Panc1 (cell line): Measurements from ENCODE around the gene PLCH1. TPM values are rescaled to one million over a fixed set of nuclear protein-coding genes. Genes with fewer than 3 reads are reported as not detected.

Experiments
- ATAC-seq: fragments of 200-7000 bp; cut with Tn5 transposase; 2 replicates; pipeline ENCODE4 v1.9.1; 2020; ENCODE audit warnings: mild to moderate bottlenecking, moderate library complexity
- BruUV-seq: library from RNA; stranded (reverse); fragments of 400-500 nt; replicated peaks from 2 replicates; lab custom pipeline; 2021; lab: Mats Ljungman, UMichigan
- CTCF ChIA-PET: fragments of 300-600 bp; sonication (Branson Sonifier 250); formaldehyde crosslinking; loops from one replicate; lab custom pipeline; 2022; ENCODE audit warnings: antibody characterized with exemption; lab: Charles Lee
- POLR2A ChIA-PET: fragments of 300-600 bp; sonication (Branson Sonifier 250); formaldehyde crosslinking; loops from one replicate; lab custom pipeline; 2022; ENCODE audit warnings: antibody characterized with exemption; lab: Charles Lee
- DNase-seq: peaks from one replicate; pipeline ENCODE4 v3.0.0-alpha.2; 2010; ENCODE audit warnings: low read depth, low spot score
- H3K27ac ChIP-seq: 2 replicates; pipeline ENCODE4 v1.5.1; 2011; ENCODE audit warnings: mild to moderate bottlenecking, low read length, inconsistent platforms
- H3K27me3 ChIP-seq: fragments of 200-500 bp; sonication (Bioruptor generic); 2 replicates; pipeline ENCODE4 v1.6.0; 2014; ENCODE audit warnings: low read length, inconsistent platforms; ENCODE audit not compliant: control insufficient read depth, insufficient read depth
- H3K36me3 ChIP-seq: fragments of 200-500 bp; sonication (Bioruptor generic); 2 replicates; pipeline ENCODE4 v1.5.1; 2014; ENCODE audit warnings: inconsistent platforms, mild to moderate bottlenecking, low read length, moderate library complexity; ENCODE audit not compliant: control insufficient read depth, insufficient read depth
- H3K4me1 ChIP-seq: 2 replicates; pipeline ENCODE4 v1.5.1; 2011; ENCODE audit warnings: inconsistent platforms, mild to moderate bottlenecking, low read length, moderate library complexity; ENCODE audit not compliant: control insufficient read depth, insufficient read depth
- H3K4me3 ChIP-seq, 2 experiments: 2 replicates each; pipeline ENCODE4 v1.5.1; 2011 to 2012; ENCODE audit warnings: low read depth in 2 of 2, low read length in 2 of 2, mild to moderate bottlenecking in 2 of 2, inconsistent platforms in 1 of 2, moderate library complexity in 1 of 2
- H3K9me3 ChIP-seq: fragments of 200-500 bp; sonication (Bioruptor generic); 2 replicates; pipeline ENCODE4 v1.5.1; 2014; ENCODE audit warnings: low read depth, mild to moderate bottlenecking, inconsistent platforms, low read length, moderate library complexity; ENCODE audit not compliant: control insufficient read depth, insufficient read depth
- CTCF ChIP-seq: fragments of 450-650 bp; IDR thresholded peaks from 2 replicates; pipeline ENCODE4 v1.5.1; 2017; ENCODE audit warnings: mild to moderate bottlenecking
- REST ChIP-seq, 2 experiments: IDR thresholded peaks; 2 replicates each; pipeline ENCODE4 v1.6.1; 2011 to 2012; ENCODE audit warnings: low read depth in 2 of 2, control low read depth in 1 of 2, low read length in 1 of 2, mild to moderate bottlenecking in 1 of 2, moderate library complexity in 1 of 2; ENCODE audit not compliant: insufficient read depth in 1 of 2
- SIN3A ChIP-seq: IDR thresholded peaks from 2 replicates; pipeline ENCODE4 v1.6.1; 2012; ENCODE audit warnings: low read depth, mild to moderate bottlenecking, low read length, moderate library complexity, borderline replicate concordance; ENCODE audit not compliant: insufficient read depth
- TCF7L2 ChIP-seq: IDR thresholded peaks from 2 replicates; pipeline ENCODE4 v1.6.1; 2011; ENCODE audit warnings: mild to moderate bottlenecking, low read depth, low read length, inconsistent platforms
- in situ Hi-C: cut with HindIII; loops from 2 replicates; pipeline ENCODE4 v1.10.0; 2016; ENCODE audit warnings: low sequenced_read_pairs, low pct_unique_long_range_greater_than_20kb
- intact Hi-C: fragments of 100-400 bp; cut with micrococcal nuclease; formaldehyde crosslinking; loops from one replicate; pipeline ENCODE4 v1.10.0; 2022; ENCODE audit not compliant: unreplicated experiment
- total RNA-seq: library from RNA; stranded (reverse); gene quantifications from one replicate; pipeline ENCODE4 v1.2.1, GENCODE V29; 2021; ENCODE audit not compliant: unreplicated experiment

PLCH1 gene
- total RNA-seq, 1 experiment from 2014 or later, result 0.03 TPM

GRCh38 chr3:155736381-155736780 lies 8.5 kb downstream of the PLCH1 start:
- H3K36me3 ChIP-seq, result no peaks in the 10 kb centered on the region
- intact Hi-C loops (no loop called here), in situ Hi-C loops (no loop called here)
- H3K4me1 ChIP-seq, result peaks cover 6% of the 10 kb centered on the region; the same call in 1 of the 2 replicates
- no peaks in the 10 kb centered on the region for H3K9me3 ChIP-seq
- ATAC-seq (no peak), DNase-seq (no peak)
- TF ChIP-seq TCF7L2 (no peak), SIN3A (no peak), REST (IDR thresholded peaks at IDR 0.05; ENCODE audit: insufficient read depth in 1 of 2, low read depth in 2 of 2, low read length in 1 of 2) (no peak), CTCF (no peak)
- no TSS peak for BruUV-seq
- POLR2A ChIA-PET, result interaction anchor here (0.7 kb wide), 1 partner anchor 69 kb away, joined by 3 read pairs; no protein-coding TSS in a partner anchor
- no peak overlapping the region for H3K4me3 ChIP-seq
- CTCF ChIA-PET, result no interaction called here
- H3K27ac ChIP-seq, result no peak overlapping the region
- H3K27me3 ChIP-seq, result peaks cover 41% of the 10 kb centered on the region

- Histone ChIP-seq H3K27me3 (peaks cover 2% of the 10 kb centered on the region), H3K36me3 (no peaks in the 10 kb centered on the region), H3K4me3 (no peak overlapping the region), H3K4me1 (no peaks in the 10 kb centered on the region), H3K27ac (no peak overlapping the region), H3K9me3 (no peaks in the 10 kb centered on the region)
- DNase-seq (no peak), ATAC-seq (no peak)
- BruUV-seq, result no TSS peak
- in situ Hi-C loops, result no loop called here
- TF ChIP-seq TCF7L2 (no peak), CTCF (no peak), SIN3A (no peak), REST (IDR thresholded peaks at IDR 0.05; ENCODE audit: insufficient read depth in 1 of 2, low read depth in 2 of 2, low read length in 1 of 2) (no peak)
- POLR2A ChIA-PET, result no interaction called here
- CTCF ChIA-PET, result no interaction called here
- intact Hi-C loops, result no loop called here
Measured at GRCh38 chr3:155730843-155731242, 14.0 kb downstream of the PLCH1 start.
